Measurements from ENCODE around the gene SIGLEC12. TPM values are rescaled to one million over a fixed set of nuclear protein-coding genes. Genes with fewer than 3 reads are reported as not detected.

SIGLEC12 gene
- total and polyA plus RNA-seq, 9 of the 15 experiments (the other 6 are each of a cell fraction or from before 2014, with no cell fraction given), result 0.08 to 1.3 (median 0.54) TPM

GRCh38 chr19:51508059-51508733 is 6.6 kb upstream of the SIGLEC12 start (continued):
- TF ChIP-seq U2AF1 (optimal IDR thresholded peaks at IDR 0.05; ENCODE audit: low read depth, low read length) (no peak), TGIF2 (CRISPR knock-in tag; IDR thresholded peaks at IDR 0.05) (no peak), HNRNPL (IDR thresholded peaks at IDR 0.05; ENCODE audit: low read depth, low read length) (no peak), RAD51 (IDR thresholded peaks at IDR 0.05; ENCODE audit: borderline replicate concordance, low read depth) (no peak), POLR2A (conservative IDR thresholded peaks at IDR 0.05) (no peak), KDM1A (IDR thresholded peaks at IDR 0.05) (peak; percentile 76 to 77; a peak in 2 of 4 replicates), SAFB (IDR thresholded peaks at IDR 0.05; ENCODE audit: borderline replicate concordance, low read depth, low read length) (no peak), JUN (IDR thresholded peaks at IDR 0.05; ENCODE audit: borderline replicate concordance, low read depth, low read length) (0 out of 2 replicates have a peak, but pooled peaks have one; percentile 36), JUN (CRISPR knock-in tag; IDR thresholded peaks at IDR 0.05; ENCODE audit: borderline replicate concordance) (no peak), ZNF398 (CRISPR knock-in tag; IDR thresholded peaks at IDR 0.05) (no peak), WHSC1 (IDR thresholded peaks at IDR 0.05; ENCODE audit: low read length) (no peak), SETDB1 (IDR thresholded peaks at IDR 0.05; ENCODE audit: low read length) (no peak), ERF (CRISPR knock-in tag; IDR thresholded peaks at IDR 0.05) (no peak), SRSF1 (IDR thresholded peaks at IDR 0.05; ENCODE audit: low read depth, low read length) (no peak), LARP7 (IDR thresholded peaks at IDR 0.05) (no peak), MAFF (IDR thresholded peaks at IDR 0.05; ENCODE audit: low read length) (no peak), ASH1L (IDR thresholded peaks at IDR 0.05; ENCODE audit: borderline replicate concordance, low read depth, partially characterized antibody) (no peak), EP300 (IDR thresholded peaks at IDR 0.05; ENCODE audit: low read length) (peak; percentile 99), POLR2G (IDR thresholded peaks at IDR 0.05; ENCODE audit: low read depth, low read length) (no peak)
- TF ChIP-seq, protein P1, sequence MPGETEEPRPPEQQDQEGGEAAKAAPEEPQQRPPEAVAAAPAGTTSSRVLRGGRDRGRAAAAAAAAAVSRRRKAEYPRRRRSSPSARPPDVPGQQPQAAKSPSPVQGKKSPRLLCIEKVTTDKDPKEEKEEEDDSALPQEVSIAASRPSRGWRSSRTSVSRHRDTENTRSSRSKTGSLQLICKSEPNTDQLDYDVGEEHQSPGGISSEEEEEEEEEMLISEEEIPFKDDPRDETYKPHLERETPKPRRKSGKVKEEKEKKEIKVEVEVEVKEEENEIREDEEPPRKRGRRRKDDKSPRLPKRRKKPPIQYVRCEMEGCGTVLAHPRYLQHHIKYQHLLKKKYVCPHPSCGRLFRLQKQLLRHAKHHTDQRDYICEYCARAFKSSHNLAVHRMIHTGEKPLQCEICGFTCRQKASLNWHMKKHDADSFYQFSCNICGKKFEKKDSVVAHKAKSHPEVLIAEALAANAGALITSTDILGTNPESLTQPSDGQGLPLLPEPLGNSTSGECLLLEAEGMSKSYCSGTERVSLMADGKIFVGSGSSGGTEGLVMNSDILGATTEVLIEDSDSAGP (CRISPR knock-in tag; IDR thresholded peaks at IDR 0.05), result no peak
- TF ChIP-seq, protein P2, sequence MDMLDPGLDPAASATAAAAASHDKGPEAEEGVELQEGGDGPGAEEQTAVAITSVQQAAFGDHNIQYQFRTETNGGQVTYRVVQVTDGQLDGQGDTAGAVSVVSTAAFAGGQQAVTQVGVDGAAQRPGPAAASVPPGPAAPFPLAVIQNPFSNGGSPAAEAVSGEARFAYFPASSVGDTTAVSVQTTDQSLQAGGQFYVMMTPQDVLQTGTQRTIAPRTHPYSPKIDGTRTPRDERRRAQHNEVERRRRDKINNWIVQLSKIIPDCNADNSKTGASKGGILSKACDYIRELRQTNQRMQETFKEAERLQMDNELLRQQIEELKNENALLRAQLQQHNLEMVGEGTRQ (CRISPR knock-in tag; IDR thresholded peaks at IDR 0.05), result no peak
- TF ChIP-seq, protein P3, sequence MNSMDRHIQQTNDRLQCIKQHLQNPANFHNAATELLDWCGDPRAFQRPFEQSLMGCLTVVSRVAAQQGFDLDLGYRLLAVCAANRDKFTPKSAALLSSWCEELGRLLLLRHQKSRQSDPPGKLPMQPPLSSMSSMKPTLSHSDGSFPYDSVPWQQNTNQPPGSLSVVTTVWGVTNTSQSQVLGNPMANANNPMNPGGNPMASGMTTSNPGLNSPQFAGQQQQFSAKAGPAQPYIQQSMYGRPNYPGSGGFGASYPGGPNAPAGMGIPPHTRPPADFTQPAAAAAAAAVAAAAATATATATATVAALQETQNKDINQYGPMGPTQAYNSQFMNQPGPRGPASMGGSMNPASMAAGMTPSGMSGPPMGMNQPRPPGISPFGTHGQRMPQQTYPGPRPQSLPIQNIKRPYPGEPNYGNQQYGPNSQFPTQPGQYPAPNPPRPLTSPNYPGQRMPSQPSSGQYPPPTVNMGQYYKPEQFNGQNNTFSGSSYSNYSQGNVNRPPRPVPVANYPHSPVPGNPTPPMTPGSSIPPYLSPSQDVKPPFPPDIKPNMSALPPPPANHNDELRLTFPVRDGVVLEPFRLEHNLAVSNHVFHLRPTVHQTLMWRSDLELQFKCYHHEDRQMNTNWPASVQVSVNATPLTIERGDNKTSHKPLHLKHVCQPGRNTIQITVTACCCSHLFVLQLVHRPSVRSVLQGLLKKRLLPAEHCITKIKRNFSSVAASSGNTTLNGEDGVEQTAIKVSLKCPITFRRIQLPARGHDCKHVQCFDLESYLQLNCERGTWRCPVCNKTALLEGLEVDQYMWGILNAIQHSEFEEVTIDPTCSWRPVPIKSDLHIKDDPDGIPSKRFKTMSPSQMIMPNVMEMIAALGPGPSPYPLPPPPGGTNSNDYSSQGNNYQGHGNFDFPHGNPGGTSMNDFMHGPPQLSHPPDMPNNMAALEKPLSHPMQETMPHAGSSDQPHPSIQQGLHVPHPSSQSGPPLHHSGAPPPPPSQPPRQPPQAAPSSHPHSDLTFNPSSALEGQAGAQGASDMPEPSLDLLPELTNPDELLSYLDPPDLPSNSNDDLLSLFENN (IDR thresholded peaks at IDR 0.05; ENCODE audit: low read depth in 2 of 2, low read length in 2 of 2), result peak in 1 of 2 experiments; percentile 98; a peak in 2 of 4 replicates

Data from K562 (cell line).